Spleen (tissue), 7 donors: ENCODE measurements around the gene SHANK1.
"Not testable (repeated sequence)": the region's sequence is repeated elsewhere in the genome, so short reads cannot be mapped to it uniquely, and the experiment has no call there.

Experiments used
- CTCF ChIP-seq, 11 experiments: fragments of 200-600 bp in 7 of 11; fragments of 450-650 bp in 4 of 11; sonication (generic) in 4 of 11; IDR thresholded peaks in 8 of 11; conservative IDR thresholded peaks in 3 of 11; 1 replicate in 7 of 11; 2 replicates in 4 of 11; pipeline versions ENCODE4 v1.4.0 to v1.8.0; 2016 to 2021; ENCODE audit warnings: antibody characterized with exemption in 11 of 11, inconsistent platforms in 4 of 11, mild to moderate bottlenecking in 1 of 11
- POLR2AphosphoS5 ChIP-seq, 3 donors: sonication (generic); formaldehyde crosslinking; IDR thresholded peaks; one replicate each; pipeline ENCODE4 v1.5.1; 2017; ENCODE audit warnings: antibody characterized with exemption in 3 of 3
- donor health status: DM: no; HTN: no; CAD: no; lungs with moderate emphysema.
- donor health status: DM: no; HTN: no; CAD: no.
- donor health status: DM: no; HTN: no; CAD: no.

GRCh38 chr19:50756244-50756643 lies 36.6 kb upstream of the SHANK1 start:
- not testable (repeated sequence) for TF ChIP-seq CTCF (IDR thresholded peaks at IDR 0.05 in 8 of 11, conservative IDR thresholded peaks at IDR 0.05 in 3 of 11); POLR2AphosphoS5 (IDR thresholded peaks at IDR 0.05)
